ENCODE measurements around the gene CD248.

The CD248 gene

DNA sequence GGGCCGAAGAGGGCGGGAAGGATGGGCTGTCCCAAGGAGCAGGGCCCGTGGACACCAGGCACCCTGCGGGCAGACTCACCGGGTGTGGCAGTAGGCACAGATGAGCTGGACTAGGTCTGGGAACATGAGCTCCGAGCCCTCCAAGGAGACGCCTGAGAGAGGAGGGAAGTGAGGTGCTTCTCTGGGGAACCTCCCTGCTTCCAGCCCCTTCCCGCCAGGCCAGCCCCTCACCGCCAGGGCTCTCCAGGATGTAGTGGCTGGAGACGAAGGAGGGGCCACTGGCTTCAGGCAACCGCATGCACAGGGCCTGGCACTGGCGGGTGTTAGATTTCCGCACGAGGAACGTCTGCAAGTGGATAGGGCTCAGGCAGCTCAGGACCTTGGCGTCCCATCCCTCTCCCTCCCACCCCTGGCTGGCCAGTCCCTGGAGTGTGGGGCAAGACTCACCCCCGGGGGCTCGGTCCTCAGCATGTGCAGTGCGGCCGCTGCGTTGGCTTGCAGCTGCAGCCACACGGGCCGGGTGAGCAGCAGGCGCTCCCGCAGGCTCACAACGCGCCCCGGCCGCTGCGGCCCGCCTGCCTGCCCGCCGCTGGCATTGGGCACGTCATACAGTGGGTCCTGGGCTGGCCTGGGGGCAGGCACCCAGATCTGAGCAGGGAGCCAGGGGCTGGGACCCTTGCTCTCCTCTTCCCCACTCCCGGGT lies 18.8 kb upstream of the CD248 start:
- H3K4me3 Mint-ChIP-seq = peak overlapping the region; percentile 67
- H3K27ac Mint-ChIP-seq = no peak overlapping the region
- peaks cover 36% of the 10 kb centered on the region for H3K36me3 Mint-ChIP-seq (ENCODE audit: low read depth)
- no peaks in the 10 kb centered on the region for H3K9me3 Mint-ChIP-seq
- peaks cover 28% of the 10 kb centered on the region for H3K4me1 Mint-ChIP-seq (ENCODE audit: low read depth)
- no peaks in the 10 kb centered on the region for H3K27me3 Mint-ChIP-seq
- no peak for DNase-seq

DNA sequence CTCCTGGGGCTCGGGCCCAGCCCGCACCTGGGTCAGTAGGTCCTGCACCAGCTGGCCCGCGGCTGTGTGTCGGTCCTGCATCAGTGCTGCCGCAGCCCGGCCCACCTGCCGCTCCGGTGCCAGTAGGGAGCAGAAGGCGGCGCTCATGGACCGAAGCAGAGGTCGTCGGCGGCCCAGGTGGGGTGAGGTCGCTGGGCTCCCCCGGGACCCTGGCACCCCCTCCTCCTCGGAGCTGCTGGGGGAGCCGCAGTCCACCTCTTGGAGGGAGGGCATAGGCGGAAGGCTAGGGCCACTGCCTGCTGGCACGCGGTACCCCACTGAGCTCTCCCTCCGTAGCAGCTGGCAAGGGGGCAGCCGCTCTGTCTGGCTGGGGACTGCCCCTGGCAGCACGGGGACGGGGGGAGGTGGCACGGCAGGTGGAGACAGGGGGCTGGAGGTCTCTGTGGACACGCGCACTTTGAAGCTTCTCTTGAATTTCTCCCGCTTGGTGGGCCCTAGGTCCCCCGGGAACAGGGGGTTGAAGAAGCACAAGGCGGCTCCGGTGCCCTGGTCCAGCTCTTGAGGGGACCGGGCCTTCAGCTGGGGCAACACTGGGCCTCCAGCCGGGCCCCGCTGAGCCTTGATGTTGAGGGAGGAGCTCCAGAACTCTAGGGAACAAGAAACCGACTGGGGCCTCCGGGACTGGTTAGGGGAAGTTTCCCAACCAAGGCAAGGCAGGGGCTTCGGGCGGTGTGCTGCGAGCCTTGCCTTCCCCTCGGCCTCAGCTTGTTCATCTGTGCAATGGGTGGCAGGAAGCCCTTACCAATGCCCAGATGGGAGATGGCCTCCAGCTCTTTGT lies 18.0 kb upstream of the CD248 start:
- no peak for DNase-seq
- Mint-ChIP-seq H3K4me1 (ENCODE audit: low read depth) (peaks cover 28% of the 10 kb centered on the region), H3K9me3 (no peaks in the 10 kb centered on the region), H3K4me3 (peak overlapping the region; percentile 15), H3K27me3 (no peaks in the 10 kb centered on the region), H3K36me3 (ENCODE audit: low read depth) (peaks cover 28% of the 10 kb centered on the region), H3K27ac (no peak overlapping the region)

DNA sequence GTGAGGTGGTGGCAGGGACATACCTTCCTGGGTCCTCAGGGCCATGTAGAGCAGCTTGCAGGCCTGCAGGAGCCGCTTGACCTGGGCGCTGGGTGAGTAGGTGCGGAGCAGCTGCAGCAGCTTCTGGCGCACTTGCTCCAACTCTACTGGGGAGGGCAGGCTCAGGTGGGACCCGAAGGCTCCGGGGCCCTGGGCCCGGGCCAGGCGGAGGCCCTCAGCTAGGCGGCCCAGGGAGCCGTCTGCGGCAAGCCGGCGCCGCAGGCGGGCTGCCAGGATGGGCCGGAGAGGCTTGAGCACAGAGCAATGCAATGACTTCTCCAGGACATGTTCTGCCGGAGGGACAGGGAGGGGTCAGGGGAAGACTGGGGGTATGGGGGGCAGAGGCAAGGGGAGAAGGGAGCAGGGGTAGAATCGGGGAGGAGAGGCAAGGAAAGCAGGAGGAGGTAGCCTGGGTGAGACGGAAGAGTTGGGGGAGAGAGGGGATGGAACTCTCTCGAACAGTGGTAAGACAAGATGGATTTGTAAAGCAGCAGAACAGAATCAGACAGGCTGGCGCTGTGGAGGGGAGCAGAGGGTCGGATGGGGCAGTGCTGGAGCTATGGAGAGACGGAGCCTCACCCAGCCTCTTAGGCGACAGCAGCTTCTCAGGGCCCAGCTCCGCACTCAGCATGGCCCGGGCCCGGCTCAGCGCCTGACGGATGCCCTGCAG lies 17.2 kb upstream of the CD248 start:
- H3K27ac Mint-ChIP-seq = no peak overlapping the region
- peaks cover 28% of the 10 kb centered on the region for H3K4me1 Mint-ChIP-seq (ENCODE audit: low read depth)
- H3K4me3 Mint-ChIP-seq = no peak overlapping the region
- H3K27me3 Mint-ChIP-seq = no peaks in the 10 kb centered on the region
- H3K36me3 Mint-ChIP-seq (ENCODE audit: low read depth) = peaks cover 22% of the 10 kb centered on the region
- DNase-seq = no peak
- H3K9me3 Mint-ChIP-seq = no peaks in the 10 kb centered on the region

DNA sequence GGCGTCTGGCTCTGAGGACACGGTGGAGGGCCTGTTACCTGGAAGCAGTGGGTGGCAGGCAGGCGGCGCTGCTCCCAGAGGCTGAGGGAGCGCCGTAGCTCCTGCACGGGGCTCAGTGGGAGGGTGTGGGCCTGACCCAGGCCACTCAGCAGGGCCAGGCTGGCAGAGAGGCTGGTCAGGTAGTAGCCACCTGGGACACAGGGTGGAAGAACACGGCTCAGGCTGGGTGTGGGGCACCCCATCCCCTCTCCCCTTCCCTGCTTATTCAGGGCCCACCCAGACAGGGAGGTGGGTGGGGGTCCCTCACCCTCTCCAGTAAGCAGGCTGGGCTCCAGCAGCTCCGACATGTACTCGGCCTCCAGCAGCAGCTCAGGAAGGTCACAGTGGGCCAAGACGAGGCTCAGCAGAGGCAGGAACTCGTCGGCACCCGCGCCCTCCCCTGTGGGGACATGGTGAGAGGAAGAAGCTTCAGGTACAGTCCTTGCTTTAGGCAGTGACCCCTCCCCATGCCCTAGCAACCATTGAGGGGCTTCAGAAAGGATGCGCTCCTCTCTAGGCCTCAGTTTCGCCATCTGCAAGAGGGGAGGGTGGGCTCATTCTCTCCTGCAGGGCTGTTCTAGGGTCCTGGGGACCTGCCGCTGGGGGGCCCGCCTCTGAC lies 16.5 kb upstream of the CD248 start:
- no peak for DNase-seq
- no peaks in the 10 kb centered on the region for H3K27me3 Mint-ChIP-seq
- H3K36me3 Mint-ChIP-seq (ENCODE audit: low read depth) = peaks cover 15% of the 10 kb centered on the region
- no peak overlapping the region for H3K4me3 Mint-ChIP-seq
- H3K4me1 Mint-ChIP-seq (ENCODE audit: low read depth) = peaks cover 31% of the 10 kb centered on the region
- no peaks in the 10 kb centered on the region for H3K9me3 Mint-ChIP-seq
- H3K27ac Mint-ChIP-seq = no peak overlapping the region

DNA sequence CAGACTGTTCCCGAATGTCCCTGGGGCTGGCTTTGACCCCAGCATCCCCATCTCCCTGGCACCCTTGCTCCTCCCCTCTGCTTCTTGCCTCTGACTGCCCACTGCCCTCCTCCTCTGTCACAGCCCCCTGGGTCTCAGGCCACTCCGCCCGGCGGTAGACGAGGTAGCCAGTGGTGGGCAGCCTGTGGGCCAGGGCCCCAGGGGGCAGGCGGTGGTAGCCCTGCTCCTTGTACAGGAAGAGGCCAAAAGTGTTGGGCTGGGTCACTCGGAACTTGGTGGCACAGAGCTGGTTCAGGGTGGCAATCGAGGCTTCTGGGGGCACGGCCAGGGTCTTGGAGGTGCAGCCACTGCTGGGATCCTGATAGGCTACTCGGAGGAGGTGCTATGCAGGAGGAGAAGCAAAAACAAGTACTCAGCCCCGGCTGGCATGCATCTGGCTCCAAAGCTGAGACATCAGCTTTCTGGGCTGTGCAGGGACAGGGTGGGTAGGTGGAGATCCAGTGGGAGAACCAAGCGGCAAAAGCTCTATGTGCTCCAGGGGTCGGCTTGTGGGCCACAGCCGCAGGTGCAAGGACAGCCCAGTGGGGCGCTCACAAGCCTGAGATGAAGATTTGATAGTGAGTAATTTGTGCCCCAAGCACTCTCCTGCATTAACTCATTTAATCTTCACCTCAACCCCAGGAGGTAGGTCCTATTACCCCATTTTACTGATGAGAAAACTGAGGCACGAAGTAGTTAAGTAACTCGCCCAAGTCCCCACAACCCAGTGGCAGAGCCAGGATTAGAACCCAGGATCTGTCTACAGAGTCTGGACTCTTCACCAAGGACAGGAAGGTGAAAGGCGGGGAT lies 15.8 kb upstream of the CD248 start:
- no peak overlapping the region for H3K4me3 Mint-ChIP-seq
- H3K4me1 Mint-ChIP-seq (ENCODE audit: low read depth) = peaks cover 34% of the 10 kb centered on the region
- H3K27me3 Mint-ChIP-seq = no peaks in the 10 kb centered on the region
- no peak overlapping the region for H3K27ac Mint-ChIP-seq
- H3K36me3 Mint-ChIP-seq (ENCODE audit: low read depth) = peaks cover 11% of the 10 kb centered on the region
- H3K9me3 Mint-ChIP-seq = no peaks in the 10 kb centered on the region
- no peak for DNase-seq

DNA sequence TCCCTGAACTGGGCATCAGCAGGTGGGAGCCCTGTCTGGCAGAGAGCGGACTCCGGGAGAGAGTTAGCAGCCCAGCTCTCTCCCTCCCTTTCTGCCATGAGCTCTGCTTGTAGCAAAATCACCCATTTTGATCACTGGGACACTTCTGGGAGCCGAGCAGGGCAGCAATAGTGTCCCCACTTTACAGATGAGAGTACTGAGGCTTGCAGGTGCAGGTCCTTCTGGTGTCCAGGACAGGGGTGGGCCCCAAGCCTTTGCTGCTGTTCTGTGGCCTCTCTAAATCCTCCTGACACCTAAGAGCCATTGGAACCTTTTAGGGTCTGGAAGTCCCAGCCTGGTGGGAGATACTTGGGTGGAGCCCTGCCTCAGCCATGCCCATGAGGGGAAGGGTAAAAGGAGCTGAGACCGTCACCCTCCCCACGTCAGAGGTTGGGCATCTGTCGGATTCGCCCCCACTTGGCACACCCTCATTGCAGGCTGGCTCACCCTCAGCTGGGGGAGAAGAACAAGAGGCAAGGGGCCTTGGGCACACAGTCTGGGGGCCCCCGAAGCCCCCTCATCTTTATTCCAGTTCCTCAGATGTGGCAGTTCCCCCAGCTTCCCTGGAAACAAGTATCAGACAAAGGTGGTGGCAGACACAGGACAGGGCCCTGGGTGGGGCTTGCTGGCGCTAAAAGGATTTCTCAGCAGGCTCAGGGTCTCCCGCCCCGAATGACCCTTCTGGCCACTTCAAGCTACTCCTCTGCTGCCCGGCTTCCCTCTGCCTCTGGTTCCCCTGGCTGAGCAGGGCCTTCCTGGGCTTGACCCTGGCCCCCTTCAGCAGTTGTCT lies 14.9 kb upstream of the CD248 start:
- no peak overlapping the region for H3K4me3 Mint-ChIP-seq
- peaks cover 2% of the 10 kb centered on the region for H3K36me3 Mint-ChIP-seq (ENCODE audit: low read depth)
- peaks cover 33% of the 10 kb centered on the region for H3K4me1 Mint-ChIP-seq (ENCODE audit: low read depth)
- H3K27me3 Mint-ChIP-seq = no peaks in the 10 kb centered on the region
- H3K9me3 Mint-ChIP-seq = no peaks in the 10 kb centered on the region
- no peak overlapping the region for H3K27ac Mint-ChIP-seq
- no peak for DNase-seq

DNA sequence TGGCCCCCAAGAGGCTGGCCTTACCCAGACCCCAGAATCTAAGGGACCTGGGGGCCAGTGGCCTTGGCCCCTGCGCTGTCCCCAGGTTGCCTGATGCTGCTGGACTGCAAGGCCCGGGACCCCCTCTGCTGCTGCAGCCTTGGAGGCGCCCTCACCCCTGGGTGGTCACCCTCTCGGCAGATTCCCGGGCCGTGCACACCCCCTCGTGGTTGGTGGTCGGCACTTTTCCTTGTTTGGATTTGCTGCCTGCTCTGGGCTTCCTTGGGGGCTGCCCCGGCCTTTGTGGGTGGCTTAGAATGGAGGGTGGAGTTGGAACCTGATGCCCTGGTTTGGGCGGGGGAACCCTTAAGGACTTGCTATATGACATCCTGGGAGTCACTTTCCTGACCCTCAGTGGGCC lies 14.1 kb upstream of the CD248 start:
- Mint-ChIP-seq H3K27ac (no peak overlapping the region), H3K4me3 (no peak overlapping the region), H3K4me1 (ENCODE audit: low read depth) (peaks cover 32% of the 10 kb centered on the region), H3K36me3 (ENCODE audit: low read depth) (no peaks in the 10 kb centered on the region), H3K9me3 (no peaks in the 10 kb centered on the region), H3K27me3 (no peaks in the 10 kb centered on the region)
- no peak for DNase-seq

DNA sequence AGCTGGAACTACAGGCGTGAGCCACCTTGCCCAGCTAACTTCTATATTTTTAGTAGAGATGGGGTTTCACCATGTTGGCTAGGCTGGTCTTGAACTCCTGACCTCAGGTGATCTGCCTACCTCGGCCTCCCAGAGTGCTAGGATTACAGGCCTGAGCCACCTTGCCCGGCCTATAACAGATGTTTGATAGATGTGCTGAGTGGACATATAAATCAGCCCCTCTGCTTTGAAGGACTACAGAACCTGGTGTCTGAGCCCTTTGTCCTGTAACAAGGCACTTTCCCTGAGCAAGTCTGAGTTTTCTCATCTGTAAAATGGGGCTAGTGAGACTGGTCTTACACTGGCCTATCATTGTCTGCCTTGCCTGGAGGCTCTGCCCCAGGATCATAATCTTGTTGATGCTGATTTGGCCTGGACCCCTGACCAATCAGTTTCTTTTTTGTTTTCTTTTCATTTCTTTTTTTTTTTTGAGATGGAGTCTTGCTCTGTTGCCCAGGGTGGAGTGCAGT lies 12.4 kb upstream of the CD248 start:
- Mint-ChIP-seq H3K9me3 (no peaks in the 10 kb centered on the region), H3K4me1 (ENCODE audit: low read depth) (peaks cover 40% of the 10 kb centered on the region), H3K27ac (no peak overlapping the region), H3K36me3 (ENCODE audit: low read depth) (no peaks in the 10 kb centered on the region), H3K4me3 (no peak overlapping the region), H3K27me3 (no peaks in the 10 kb centered on the region)
- no peak for DNase-seq

DNA sequence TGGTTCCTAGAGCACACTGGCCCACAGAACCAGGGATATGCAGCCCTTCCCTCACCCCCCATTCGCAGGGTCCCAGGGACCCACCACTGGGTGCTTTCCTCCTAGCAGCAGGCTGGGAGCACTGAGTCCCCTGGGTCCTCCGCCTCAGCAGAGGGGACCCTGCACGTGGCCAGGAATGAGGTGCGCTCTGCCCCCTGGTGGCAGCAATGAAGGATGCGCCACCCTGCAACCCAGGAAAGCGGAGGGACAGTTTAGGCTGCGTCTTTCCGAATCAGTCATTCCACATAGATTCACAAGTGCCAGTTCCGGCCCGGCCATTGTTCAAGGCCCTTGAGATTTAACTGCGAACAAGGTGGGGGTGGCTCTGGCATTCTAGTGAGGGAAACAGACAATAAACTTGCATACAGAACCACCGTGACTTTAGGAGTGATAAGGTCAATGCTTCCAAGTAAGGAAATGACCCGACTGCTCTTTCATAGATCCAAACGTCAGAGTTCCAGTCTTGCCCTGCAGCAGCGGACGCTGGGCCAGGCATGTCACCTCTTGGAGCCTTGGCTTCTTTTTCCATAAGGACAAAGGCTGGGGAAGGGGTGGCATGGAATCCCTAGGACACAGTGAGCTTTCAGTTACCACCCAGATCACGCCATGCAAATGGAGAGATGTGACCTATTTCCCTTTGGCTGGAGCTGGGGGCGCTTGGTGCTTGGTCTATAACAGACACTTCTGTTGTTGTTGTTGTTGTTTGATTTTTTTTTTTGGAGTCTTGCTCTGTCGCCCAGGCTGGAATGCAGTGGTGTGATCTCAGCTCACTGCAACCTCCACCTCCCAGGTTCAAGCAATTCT lies 11.7 kb upstream of the CD248 start:
- Mint-ChIP-seq H3K36me3 (ENCODE audit: low read depth) (no peaks in the 10 kb centered on the region), H3K9me3 (no peaks in the 10 kb centered on the region)

DNA sequence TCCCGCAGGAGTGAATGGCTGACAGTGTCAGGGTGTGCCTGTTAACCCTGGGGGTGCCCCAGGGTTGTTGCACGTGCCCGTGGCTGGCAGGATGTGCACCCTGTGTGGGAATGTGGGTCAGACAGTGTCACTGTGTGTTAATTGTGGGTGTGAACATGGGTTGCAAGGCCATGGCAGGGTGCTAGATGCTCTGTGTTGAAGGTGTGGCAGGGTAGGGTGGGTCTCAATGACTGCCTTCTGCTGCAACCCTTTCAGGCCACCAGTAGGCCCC lies 11.1 kb upstream of the CD248 start:
- Mint-ChIP-seq H3K27ac (peak overlapping the region; percentile 50), H3K27me3 (no peaks in the 10 kb centered on the region)

More for the DNA sequence above, 11.7 kb upstream of the CD248 start:
- Mint-ChIP-seq H3K4me3 (peak overlapping the region; percentile 41), H3K27me3 (no peaks in the 10 kb centered on the region), H3K27ac (peak overlapping the region; percentile 50), H3K4me1 (ENCODE audit: low read depth) (peaks cover 43% of the 10 kb centered on the region)
- peak; percentile 91 for DNase-seq

DNA sequence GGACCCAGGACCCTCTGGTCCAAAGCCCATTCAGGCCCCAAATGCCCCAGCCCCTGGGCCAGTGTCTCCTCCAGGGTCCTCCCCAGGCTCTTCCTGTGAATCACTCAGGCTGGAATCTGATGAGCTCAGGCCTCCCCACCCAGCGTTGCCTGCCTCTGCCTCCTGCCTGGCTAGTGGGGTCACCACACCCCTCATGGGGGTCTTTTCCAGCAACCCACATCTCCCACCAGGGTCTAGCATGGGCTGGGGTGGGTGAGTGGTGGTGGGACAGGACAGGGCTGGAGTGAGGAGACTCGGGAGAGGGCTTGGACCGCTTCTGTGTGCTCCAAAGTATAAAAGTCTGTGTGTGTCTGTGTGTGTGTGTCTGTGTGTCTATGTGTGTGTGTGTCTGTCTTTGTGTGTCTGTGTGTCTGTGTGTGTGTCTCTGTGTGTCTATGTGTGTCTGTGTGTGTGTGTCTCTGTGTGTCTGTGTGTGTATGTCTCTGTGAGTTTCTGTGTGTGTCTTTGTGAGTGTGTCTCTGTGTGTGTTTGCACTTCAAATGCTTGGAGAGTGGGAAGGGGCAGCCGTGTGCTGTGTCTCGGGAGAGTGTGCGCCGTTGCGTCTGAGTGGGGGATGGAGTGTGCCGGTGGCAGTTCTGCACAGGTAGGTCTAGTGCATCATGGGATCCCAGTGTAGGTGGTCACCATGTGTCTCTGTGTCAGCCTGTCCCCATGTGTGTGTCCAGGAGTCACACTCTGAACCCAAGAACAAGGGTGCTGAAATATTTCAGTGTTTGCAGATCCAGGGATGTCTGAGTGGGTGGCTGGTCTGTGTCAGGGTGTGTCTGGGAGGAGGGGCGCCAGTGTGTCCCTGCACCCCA lies 10.6 kb upstream of the CD248 start:
- no peaks in the 10 kb centered on the region for H3K9me3 Mint-ChIP-seq
- H3K36me3 Mint-ChIP-seq (ENCODE audit: low read depth) = no peaks in the 10 kb centered on the region

More for the DNA sequence above, 11.1 kb upstream of the CD248 start:
- Mint-ChIP-seq H3K9me3 (no peaks in the 10 kb centered on the region), H3K36me3 (ENCODE audit: low read depth) (no peaks in the 10 kb centered on the region), H3K4me1 (ENCODE audit: low read depth) (peaks cover 43% of the 10 kb centered on the region), H3K4me3 (no peak overlapping the region)
- DNase-seq = no peak

More for the DNA sequence above, 10.6 kb upstream of the CD248 start:
- DNase-seq = no peak
- H3K27ac Mint-ChIP-seq = peak overlapping the region; percentile 50
- no peaks in the 10 kb centered on the region for H3K27me3 Mint-ChIP-seq
- no peak overlapping the region for H3K4me3 Mint-ChIP-seq
- H3K4me1 Mint-ChIP-seq (ENCODE audit: low read depth) = peaks cover 46% of the 10 kb centered on the region
